ENCODE results near the gene MLANA.

The MLANA gene

DNA sequence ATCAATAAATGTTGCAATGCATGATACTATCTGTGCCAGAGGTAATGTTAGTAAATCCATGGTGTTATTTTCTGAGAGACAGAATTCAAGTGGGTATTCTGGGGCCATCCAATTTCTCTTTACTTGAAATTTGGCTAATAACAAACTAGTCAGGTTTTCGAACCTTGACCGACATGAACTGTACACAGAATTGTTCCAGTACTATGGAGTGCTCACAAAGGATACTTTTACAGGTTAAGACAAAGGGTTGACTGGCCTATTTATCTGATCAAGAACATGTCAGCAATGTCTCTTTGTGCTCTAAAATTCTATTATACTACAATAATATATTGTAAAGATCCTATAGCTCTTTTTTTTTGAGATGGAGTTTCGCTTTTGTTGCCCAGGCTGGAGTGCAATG is 18.2 kb downstream of the MLANA start:
- DNase-seq, result no peak

DNA sequence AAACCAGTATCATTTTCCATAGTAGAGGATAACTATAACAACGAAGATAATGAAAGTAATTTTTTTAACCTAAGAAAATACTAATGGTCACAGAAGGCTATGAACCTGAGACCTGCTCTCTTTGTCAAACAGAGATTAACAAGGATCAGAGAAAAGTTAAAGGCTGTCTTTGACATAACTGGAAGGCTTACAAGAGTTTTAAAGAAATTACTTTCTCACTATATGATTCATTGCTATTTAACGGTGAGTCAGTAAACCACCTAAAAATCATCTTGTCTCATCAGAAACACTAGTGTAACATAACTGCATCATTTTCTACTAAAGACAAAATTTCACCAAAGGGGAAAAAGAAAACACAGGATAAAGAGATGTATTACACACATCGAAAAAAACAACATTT is 19.3 kb downstream of the MLANA start:
- DNase-seq, result no peak

- DNase-seq, result no peak
Measured at GRCh38 chr9:5910413-5911057, 19.8 kb downstream of the MLANA start.

DNA sequence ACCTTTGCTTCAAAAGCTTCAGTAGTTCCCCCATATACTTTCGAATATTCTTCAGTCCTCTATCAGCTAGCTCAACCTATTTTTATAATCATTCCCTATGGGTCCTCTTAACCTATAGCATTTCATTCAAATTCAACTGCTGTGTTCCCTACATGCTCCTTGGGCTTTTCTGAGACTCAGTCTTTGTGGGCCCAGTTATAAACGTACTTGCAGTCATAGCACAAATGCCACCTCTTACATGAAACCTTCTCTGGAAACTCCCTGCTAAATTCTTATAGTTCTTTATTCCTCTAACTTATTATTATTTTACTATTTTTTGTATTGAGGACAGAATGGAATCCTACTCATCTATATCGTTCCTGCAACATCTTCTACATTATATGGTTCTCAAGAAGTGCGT is 24.7 kb downstream of the MLANA start:
- DNase-seq, result no peak

- DNase-seq, result no peak
Measured at GRCh38 chr9:5917273-5917672, 26.6 kb downstream of the MLANA start.

GRCh38 chr9:5917888-5918287 is 27.2 kb downstream of the MLANA start:
- no peak for DNase-seq

DNA sequence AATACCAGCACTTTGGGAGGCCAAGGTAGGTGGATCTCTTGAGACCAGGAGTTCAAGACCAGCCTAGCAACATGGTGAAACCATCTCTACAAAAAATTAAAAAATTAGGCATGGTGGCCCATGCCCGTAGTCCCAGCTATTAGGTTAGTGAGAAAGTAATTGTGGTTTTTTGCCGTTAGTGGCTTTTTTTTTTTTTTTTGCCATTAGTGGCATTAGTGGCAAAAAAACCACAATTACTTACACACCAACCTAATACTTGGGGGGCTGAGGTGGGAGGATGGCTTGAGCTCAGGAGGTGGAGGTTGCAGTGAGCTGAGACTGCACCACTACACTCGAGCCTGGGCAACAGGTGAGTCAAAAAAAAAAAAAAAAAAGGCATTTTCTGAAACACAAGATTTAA is 27.8 kb downstream of the MLANA start:
- no peak for DNase-seq

GRCh38 chr9:5920860-5921328 is 30.2 kb downstream of the MLANA start:
- DNase-seq, result no peak

GRCh38 chr9:5922192-5922591 is 31.5 kb downstream of the MLANA start:
- DNase-seq, result no peak

- no peak for DNase-seq
Measured at GRCh38 chr9:5931657-5932056, 41.0 kb downstream of the MLANA start.

DNA sequence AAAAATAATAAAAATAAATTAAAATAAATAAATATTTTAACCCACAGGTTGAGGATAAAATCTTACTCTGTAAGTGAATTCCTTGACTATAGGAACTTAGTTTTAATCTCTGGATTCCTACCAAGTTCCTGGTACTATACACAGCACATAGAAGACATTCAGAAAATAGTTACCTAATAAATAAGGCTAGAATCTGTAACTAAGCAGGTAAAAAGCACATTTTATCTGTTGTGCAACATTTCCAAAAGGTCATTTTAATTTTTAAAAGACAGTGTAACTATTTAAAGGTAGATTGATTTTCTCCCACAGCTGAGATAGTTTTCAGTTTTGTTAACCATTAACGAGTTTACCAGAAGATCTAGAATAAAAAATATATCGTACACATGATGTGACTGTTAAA is 47.8 kb downstream of the MLANA start:
- no peak for DNase-seq

DNA sequence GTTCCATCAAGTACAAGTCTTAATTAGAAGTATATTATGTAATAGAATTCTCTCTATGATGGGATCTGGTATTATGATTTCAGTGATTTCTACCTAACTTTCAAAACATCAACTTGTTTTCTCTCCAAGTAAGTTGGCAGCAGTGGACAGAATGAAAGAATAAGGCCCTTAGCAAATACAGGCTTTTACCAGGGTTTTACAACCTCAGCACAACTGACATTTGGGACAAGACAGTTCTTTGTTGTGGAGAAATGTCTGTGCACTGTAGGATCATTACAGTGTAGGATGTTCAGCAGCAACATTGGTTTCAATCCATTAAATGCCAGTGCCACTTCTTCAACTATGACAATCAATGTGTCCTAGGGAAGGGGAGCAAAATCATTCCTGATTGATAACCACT is 48.8 kb downstream of the MLANA start:
- DNase-seq, result no peak

DNA sequence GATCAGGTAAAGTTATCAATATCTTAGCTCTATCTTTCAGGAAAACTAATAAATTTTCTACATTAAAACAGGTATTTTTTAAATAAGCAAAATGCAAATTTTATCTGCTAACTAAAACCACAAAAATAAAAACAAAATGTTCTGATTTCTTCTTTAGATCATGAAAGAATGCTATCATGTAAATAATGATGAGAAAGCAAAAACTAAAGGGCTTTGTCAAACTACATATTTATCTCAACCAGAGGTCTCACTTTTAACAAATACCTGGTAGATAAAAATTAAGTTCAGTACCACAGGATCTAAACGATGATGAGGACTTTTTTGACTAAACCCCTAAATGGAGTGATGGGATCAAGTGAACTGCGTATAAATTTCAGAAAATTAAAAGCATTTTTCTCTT is 50.5 kb downstream of the MLANA start:
- DNase-seq, result no peak

DNA sequence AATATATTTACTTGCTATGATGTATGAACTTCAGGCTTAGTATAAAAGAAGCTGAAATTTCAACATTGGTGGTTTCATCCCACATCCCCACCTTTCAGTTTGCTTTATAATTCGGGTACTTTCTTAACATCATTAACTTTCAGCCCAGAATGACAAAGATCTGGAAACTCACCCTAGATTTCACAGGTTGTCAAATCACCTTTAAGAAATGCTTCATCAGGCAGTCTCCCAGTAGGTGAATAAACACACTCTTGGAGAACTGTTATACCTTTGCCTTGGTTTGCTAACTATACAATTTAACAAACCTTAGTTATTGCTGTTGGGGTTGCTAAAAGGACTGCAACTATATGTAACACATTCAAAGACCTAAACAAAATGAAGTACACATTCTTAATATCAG is 54.4 kb downstream of the MLANA start:
- no peak for DNase-seq

DNA sequence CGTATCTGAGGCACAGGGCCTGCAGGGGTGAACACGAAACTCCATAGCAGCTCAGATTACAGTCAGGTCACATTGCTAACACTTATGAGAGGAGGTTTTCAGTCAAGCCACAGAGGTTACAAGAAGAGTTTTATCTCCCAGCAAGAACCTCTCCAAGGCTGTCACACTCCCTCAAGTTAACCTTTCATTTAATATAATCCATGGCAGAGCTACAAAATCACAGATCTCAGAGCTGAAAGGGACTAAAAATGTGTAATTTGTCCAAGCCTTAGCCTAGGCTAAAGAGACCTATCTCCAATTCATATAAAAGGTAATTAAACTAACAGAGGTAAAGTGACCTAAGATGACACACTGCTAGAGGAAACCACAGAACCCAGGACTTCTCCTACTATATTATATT is 57.2 kb downstream of the MLANA start:
- no peak for DNase-seq

GRCh38 chr9:5949103-5949699 is 58.5 kb downstream of the MLANA start:
- peak in 2 of 6 experiments; percentile 1 to 6 for DNase-seq

GRCh38 chr9:5950261-5950660 is 59.6 kb downstream of the MLANA start:
- DNase-seq, result no peak

DNA sequence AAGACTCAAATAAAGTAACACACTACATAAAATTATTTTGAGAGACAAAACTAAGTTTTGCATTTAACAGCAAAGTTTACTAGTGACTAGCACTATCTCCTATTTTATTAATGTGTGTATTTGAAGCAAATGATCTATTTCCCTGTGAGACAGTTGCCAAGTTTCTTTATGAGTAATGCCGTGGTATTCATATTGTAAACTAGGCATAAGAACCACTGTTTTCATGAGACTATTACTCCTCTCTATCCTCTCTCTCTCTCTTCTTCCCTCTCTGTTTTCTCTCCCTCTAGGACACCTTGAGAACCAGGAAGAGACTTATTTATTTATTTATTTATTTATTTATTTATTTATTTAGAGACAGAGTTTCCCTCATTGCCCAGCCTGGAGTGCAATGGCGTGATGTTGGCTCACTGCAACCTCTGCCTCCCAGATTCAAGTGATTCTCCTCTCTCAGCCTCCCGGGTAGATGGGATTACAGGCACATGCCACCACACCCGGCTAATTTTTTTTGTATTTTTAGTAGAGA is 61.1 kb downstream of the MLANA start:
- DNase-seq, result no peak

- DNase-seq, result no peak
Measured at GRCh38 chr9:5953743-5954707, 63.3 kb downstream of the MLANA start.

DNA sequence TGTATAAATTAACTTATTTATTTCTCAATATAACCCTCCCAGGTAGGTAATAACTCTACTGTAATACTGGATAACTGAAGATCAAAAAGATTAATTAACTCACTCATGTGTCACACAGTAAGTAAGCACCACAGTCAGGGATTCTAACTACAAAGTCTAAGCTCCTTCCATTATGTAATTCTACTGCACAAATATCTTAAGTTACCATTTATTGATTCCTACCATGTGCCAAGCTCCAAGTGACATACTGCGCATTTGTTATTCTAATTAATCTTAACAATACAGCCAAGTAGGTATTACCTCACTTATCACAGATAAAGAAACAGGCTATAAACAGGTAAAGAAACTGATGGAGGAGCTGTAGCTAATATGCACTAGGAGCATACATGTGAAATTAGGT is 66.5 kb downstream of the MLANA start:
- no peak for DNase-seq

GRCh38 chr9:5958273-5958672 is 67.6 kb downstream of the MLANA start:
- no peak for DNase-seq

Measured in stimulated activated naive CD4-positive, alpha-beta T cell (primary cell).